Mononuclear cell (primary cell): ENCODE data around the gene OCA2. TPM values are rescaled to one million over a fixed set of nuclear protein-coding genes. Genes with fewer than 3 reads are reported as not detected.

ENCODE experiments used
- H3K27me3 ChIP-seq: 2 replicates; pipeline ENCODE4 v1.6.0; 2011; ENCODE audit warnings: low read length, control low read depth; ENCODE audit not compliant: insufficient read depth
- H3K4me1 ChIP-seq: 2 replicates; pipeline ENCODE4 v1.5.1; 2011; ENCODE audit warnings: mild to moderate bottlenecking, low read length, control low read depth; ENCODE audit not compliant: insufficient read depth
- H3K4me3 ChIP-seq: 2 replicates; pipeline ENCODE4 v1.5.1; 2011; ENCODE audit warnings: mild to moderate bottlenecking, low read length, moderate library complexity
- H3K9me3 ChIP-seq: 2 replicates; pipeline ENCODE4 v1.5.1; 2011; ENCODE audit warnings: low read depth, mild to moderate bottlenecking, control low read depth, low read length
- total RNA-seq: library from RNA; depleted of rRNA; stranded (reverse); fragments of >200 nt; gene quantifications from one replicate; pipeline ENCODE4 v1.2.3, GENCODE V29; 2012

OCA2 gene
- total RNA-seq, 1 donor, result 0.10 TPM

DNA sequence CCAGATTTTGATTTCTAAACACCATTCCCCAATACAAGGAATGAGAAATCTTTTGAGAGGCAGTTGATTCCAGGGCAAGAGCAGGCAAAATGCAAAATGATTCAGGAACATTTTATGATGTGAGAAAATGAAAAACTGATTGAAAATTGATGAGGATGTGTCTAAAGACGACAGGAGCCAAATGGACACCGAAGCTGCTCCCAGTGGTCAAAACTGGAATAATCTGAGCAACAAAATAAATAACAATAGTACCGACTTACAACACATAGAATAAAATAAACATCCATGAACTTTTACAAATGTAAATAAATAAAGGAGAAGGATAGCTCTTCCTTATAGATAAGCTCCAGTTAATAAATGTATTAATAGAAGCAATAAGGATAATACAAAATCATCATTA, 186.8 kb downstream of the OCA2 start:
- H3K4me1 ChIP-seq, result no peaks in the 10 kb centered on the region
- H3K9me3 ChIP-seq, result no peaks in the 10 kb centered on the region
- no peaks in the 10 kb centered on the region for H3K27me3 ChIP-seq
- H3K4me3 ChIP-seq, result no peak overlapping the region

DNA sequence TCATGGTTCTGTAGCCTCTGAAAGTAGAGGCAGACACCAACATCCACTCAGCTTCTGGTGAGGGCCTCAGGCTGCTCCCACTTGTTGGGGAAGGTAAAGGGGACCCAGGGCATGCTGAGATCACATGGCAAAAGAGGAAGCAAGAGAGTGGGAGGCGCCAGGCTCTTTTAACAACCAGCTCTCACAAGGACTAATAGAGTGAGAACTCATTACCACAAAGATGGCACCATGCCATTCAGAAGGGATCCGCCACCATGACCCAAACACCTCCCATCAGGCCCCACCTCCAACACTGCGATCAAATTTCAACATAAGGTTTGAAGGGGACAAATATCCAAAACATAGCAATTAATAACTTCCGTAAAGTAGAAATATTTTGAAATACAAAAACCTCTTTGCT, 192.3 kb downstream of the OCA2 start:
- Histone ChIP-seq H3K27me3 (no peaks in the 10 kb centered on the region), H3K4me3 (no peak overlapping the region), H3K4me1 (no peaks in the 10 kb centered on the region), H3K9me3 (no peaks in the 10 kb centered on the region)

DNA sequence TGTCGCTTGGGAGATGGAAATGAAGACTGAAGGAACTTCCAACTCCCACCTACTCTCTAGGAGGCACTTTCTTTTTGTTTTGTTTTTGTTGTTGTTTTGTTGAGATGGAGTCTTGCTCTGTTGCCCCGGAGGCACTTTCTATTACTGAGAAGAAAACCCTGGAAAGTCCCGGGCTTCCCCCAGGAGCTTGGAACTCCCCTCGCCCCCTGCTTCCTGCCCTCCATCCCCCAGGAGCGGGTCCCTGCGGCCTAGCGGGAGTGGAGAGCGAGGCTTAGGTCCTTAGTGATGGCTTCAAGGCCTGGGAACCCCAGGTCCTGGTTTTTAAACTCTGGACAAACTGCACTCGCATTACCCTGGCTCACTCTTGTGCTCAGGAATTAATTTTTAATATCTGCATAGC, 195.7 kb downstream of the OCA2 start:
- H3K9me3 ChIP-seq, result no peaks in the 10 kb centered on the region
- H3K27me3 ChIP-seq, result no peaks in the 10 kb centered on the region
- no peaks in the 10 kb centered on the region for H3K4me1 ChIP-seq
- H3K4me3 ChIP-seq, result no peak overlapping the region

DNA sequence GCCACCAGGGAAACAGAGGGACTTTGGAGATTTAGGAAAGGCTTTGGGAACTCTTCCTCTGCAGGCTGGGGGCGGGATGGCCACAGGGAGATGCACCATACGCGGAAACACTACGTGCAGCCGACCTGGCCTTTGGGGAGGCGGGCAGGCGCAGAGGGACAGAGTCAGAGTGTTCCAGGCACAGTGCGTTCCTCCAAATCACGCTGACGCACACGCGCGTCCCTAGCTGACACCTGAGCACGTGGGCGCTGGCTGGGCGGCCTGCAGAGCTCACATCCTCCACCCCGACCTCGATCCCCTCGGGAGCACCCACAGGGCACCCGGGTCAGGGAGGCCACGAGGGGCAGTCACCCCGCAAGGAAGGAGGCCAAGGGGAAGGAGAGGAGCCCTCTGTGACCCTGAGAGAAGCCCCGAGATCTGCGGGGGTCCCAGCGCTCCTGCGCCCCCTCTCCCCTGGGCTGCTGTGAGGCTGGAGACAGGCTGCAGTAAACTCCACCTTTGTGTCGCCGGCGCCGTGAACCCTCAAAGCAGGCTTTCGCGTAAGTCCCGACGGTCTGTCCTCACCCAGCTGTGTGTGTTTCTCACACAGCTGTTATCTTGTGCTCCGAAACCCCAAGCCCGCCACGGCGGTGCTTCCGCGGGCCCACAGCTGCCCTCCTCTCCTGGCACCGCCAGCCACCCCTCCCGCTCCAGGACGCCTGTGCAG, 196.3 kb downstream of the OCA2 start:
- H3K27me3 ChIP-seq, result no peaks in the 10 kb centered on the region
- no peaks in the 10 kb centered on the region for H3K4me1 ChIP-seq
- H3K9me3 ChIP-seq, result no peaks in the 10 kb centered on the region
- H3K4me3 ChIP-seq, result no peak overlapping the region

DNA sequence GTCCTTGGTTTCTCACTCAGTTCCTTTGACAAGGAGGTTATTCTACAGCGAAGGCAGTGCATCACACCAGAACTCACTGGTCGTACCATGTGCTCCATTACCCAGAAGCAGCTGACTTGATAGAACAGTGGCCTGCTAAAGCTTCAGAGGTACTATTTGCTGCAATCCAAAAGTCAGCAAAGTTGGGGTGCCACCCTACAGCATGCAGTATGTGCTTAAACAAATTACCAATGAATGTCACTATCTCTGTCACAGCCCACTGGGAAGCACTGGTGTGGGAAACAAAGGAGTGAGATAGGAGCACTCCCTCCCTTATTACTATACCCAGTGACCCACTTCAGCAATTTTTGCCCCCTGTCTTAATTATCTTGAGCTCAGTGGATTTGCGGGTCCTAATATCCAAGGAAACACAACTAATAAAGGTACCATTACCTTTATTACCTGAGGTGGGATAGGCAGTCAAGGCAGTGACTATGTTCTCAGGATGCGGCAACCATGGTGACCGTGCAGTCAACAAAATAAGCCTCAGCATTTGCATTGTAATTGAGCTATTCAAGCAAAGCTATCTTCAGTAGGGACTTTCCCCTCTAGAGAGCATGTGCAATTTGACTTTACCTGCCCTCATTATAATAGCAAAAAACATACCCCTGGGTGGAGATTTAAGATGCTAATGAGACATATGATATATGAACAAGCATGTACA, 199.4 kb downstream of the OCA2 start:
- Histone ChIP-seq H3K4me3 (no peak overlapping the region), H3K4me1 (no peaks in the 10 kb centered on the region), H3K27me3 (no peaks in the 10 kb centered on the region), H3K9me3 (no peaks in the 10 kb centered on the region)

GRCh38 chr15:27897481-27897880, 201.6 kb downstream of the OCA2 start:
- Histone ChIP-seq H3K4me3 (no peak overlapping the region), H3K27me3 (no peaks in the 10 kb centered on the region), H3K9me3 (no peaks in the 10 kb centered on the region), H3K4me1 (no peaks in the 10 kb centered on the region)

GRCh38 chr15:27894645-27895044, 204.5 kb downstream of the OCA2 start:
- H3K4me3 ChIP-seq, result no peak overlapping the region
- no peaks in the 10 kb centered on the region for H3K27me3 ChIP-seq
- peaks cover 6% of the 10 kb centered on the region for H3K9me3 ChIP-seq
- H3K4me1 ChIP-seq, result no peaks in the 10 kb centered on the region

DNA sequence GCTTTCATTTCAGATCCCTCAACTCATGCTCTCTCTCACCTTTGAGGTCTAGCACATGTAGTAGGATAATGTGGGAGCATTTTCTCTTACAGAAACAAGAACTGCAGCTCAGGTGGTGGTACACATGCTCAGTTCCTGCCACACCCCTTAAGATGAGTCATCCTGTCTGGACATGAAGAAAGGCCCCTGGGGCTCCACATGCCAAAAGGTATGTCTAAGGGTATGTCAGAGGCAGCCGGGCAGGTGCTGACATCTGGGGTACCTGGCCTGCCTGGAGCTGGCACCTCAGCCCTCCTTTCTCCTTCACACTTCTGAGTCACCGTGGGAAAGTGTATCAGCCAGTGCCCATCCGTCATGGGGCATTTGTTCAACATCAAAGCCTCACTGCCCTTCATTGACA, 209.9 kb downstream of the OCA2 start:
- Histone ChIP-seq H3K4me3 (no peak overlapping the region), H3K27me3 (no peaks in the 10 kb centered on the region), H3K9me3 (peaks cover 6% of the 10 kb centered on the region), H3K4me1 (no peaks in the 10 kb centered on the region)

GRCh38 chr15:27885201-27885600, 213.9 kb downstream of the OCA2 start:
- H3K4me1 ChIP-seq, result no peaks in the 10 kb centered on the region
- H3K9me3 ChIP-seq, result peaks cover 4% of the 10 kb centered on the region
- H3K27me3 ChIP-seq, result no peaks in the 10 kb centered on the region

GRCh38 chr15:27884726-27885125, 214.4 kb downstream of the OCA2 start:
- no peaks in the 10 kb centered on the region for H3K4me1 ChIP-seq
- no peak overlapping the region for H3K4me3 ChIP-seq
- H3K27me3 ChIP-seq, result no peaks in the 10 kb centered on the region
- no peaks in the 10 kb centered on the region for H3K9me3 ChIP-seq

More at GRCh38 chr15:27885201-27885600, 213.9 kb downstream of the OCA2 start:
- no peak overlapping the region for H3K4me3 ChIP-seq

DNA sequence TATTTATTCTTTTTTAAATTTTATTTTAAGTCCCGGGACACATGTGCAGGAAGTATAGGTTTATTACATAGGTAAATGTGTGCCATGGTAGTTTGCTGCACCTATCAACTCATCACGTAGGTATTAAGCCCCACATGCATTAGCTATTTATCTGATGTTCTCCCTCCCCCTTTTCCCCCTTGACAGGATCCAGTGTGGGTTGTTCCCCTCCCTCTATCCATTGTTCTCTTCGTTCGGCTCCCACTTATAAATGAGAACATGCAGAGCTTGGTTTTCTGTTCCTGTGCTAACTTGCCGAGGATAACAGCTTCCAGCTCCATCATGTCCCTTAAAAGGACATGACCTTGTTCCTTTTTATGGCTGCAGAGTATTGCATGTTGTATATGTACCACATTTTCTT, 220.3 kb downstream of the OCA2 start:
- H3K9me3 ChIP-seq, result no peaks in the 10 kb centered on the region

GRCh38 chr15:27873828-27874227, 225.3 kb downstream of the OCA2 start:
- no peaks in the 10 kb centered on the region for H3K9me3 ChIP-seq
- H3K27me3 ChIP-seq, result no peaks in the 10 kb centered on the region
- no peaks in the 10 kb centered on the region for H3K4me1 ChIP-seq
- no peak overlapping the region for H3K4me3 ChIP-seq

More for the DNA sequence above, 220.3 kb downstream of the OCA2 start:
- Histone ChIP-seq H3K4me3 (no peak overlapping the region), H3K27me3 (no peaks in the 10 kb centered on the region), H3K4me1 (no peaks in the 10 kb centered on the region)

- Histone ChIP-seq H3K4me1 (no peaks in the 10 kb centered on the region), H3K9me3 (no peaks in the 10 kb centered on the region), H3K4me3 (no peak overlapping the region), H3K27me3 (no peaks in the 10 kb centered on the region)
Measured at GRCh38 chr15:27873039-27873438, 226.1 kb downstream of the OCA2 start.

DNA sequence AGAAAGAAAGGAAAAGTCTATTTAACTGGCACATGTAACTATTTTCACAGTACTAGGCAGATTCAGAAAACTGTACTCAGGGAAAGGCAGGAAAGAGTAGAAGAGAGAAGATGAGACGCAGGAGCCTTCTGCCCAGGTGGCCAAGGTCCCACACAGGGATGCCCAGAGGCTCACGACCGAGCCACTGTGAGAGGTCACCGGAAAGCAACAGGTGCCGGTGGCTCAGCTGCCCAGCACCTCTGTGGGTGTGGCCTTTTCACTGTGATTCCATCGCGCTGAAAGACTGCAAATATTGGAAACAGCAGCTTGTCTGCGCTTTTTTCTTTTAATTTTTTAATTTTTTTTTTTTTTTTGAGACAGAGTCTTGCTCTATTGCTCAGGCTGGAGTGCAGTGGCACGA, 226.8 kb downstream of the OCA2 start:
- Histone ChIP-seq H3K4me1 (no peaks in the 10 kb centered on the region), H3K4me3 (no peak overlapping the region), H3K27me3 (no peaks in the 10 kb centered on the region), H3K9me3 (no peaks in the 10 kb centered on the region)

- Histone ChIP-seq H3K4me1 (no peaks in the 10 kb centered on the region), H3K4me3 (no peak overlapping the region), H3K9me3 (no peaks in the 10 kb centered on the region), H3K27me3 (no peaks in the 10 kb centered on the region)
Measured at GRCh38 chr15:27871902-27872260, 227.2 kb downstream of the OCA2 start.
